Peyer's patch (tissue), 4 donors: ENCODE data around the gene FAU. TPM values are rescaled to one million over a fixed set of nuclear protein-coding genes. Genes with fewer than 3 reads are reported as not detected.

Experiments used
- DNase-seq, 3 donors: peaks; one replicate each; pipeline ENCODE4 v3.0.0-alpha.2; 2017 to 2019
- H3K27ac ChIP-seq, 4 donors: fragments of 200-600 bp; sonication (generic); one replicate each; pipeline ENCODE4 v1.5.1; 2016 to 2019
- H3K27me3 ChIP-seq, 2 donors: fragments of 200-600 bp; sonication (generic); one replicate each; pipeline ENCODE4 v1.5.1; 2019
- H3K36me3 ChIP-seq, 3 donors: fragments of 200-600 bp; sonication (generic); one replicate each; pipeline ENCODE4 v1.5.1; 2016 to 2019
- H3K4me1 ChIP-seq, 4 donors: fragments of 200-600 bp; sonication (generic); one replicate each; pipeline ENCODE4 v1.5.1; 2016 to 2019
- H3K4me3 ChIP-seq, 4 donors: fragments of 200-600 bp; sonication (generic); 1 replicate in 3 of 4; 2 replicates in 1 of 4; pipeline ENCODE4 v1.5.1; 2016 to 2019; ENCODE audit warnings: mild to moderate bottlenecking in 1 of 4
- H3K9me3 ChIP-seq, 4 donors: fragments of 200-600 bp; sonication (generic); one replicate each; pipeline ENCODE4 v1.5.1; 2016 to 2019; ENCODE audit warnings: mild to moderate bottlenecking in 1 of 4
- CTCF ChIP-seq, 6 experiments: fragments of 450-650 bp in 4 of 6; fragments of 200-600 bp in 2 of 6; sonication (generic) in 1 of 6; IDR thresholded peaks; one replicate each; pipeline ENCODE4 v1.5.1; 2017 to 2019; ENCODE audit warnings: antibody characterized with exemption in 6 of 6, mild to moderate bottlenecking in 3 of 6, moderate library complexity in 1 of 6
- POLR2A ChIP-seq, 2 donors: fragments of 450-650 bp; IDR thresholded peaks; one replicate each; pipeline ENCODE4 v1.5.1; 2017; ENCODE audit warnings: antibody characterized with exemption in 2 of 2, mild to moderate bottlenecking in 2 of 2, moderate library complexity in 2 of 2
- small RNA-seq, 2 donors: library from RNA; depleted of rRNA; stranded (forward); fragments of <200 nt; gene quantifications; one replicate each; pipeline ENCODE3, GENCODE V24; 2016
- total RNA-seq, 4 donors: library from RNA; depleted of rRNA; stranded (reverse); fragments of >200 nt; gene quantifications; one replicate each; pipeline ENCODE4 v1.1.0, GENCODE V29; 2016

Gene FAU
- total RNA-seq, 4 donors from 2014 or later, result 412 to 714 (median 579) TPM

- no peaks in the 10 kb centered on the region for H3K36me3 ChIP-seq
- no peak overlapping the region for H3K27ac ChIP-seq
- no peaks in the 10 kb centered on the region for H3K4me1 ChIP-seq
- H3K9me3 ChIP-seq, result no peaks in the 10 kb centered on the region
- H3K4me3 ChIP-seq, result no peak overlapping the region
- no peak for DNase-seq
- H3K27me3 ChIP-seq, result no peaks in the 10 kb centered on the region
- TF ChIP-seq POLR2A (IDR thresholded peaks at IDR 0.05) (no peak), CTCF (IDR thresholded peaks at IDR 0.05) (no peak)
These were observed 49.3 kb downstream of the FAU start for GRCh38 chr11:65072631-65072966.

- Histone ChIP-seq H3K9me3 (no peaks in the 10 kb centered on the region), H3K4me1 (no peaks in the 10 kb centered on the region), H3K27me3 (no peaks in the 10 kb centered on the region), H3K4me3 (no peak overlapping the region), H3K27ac (no peak overlapping the region), H3K36me3 (no peaks in the 10 kb centered on the region)
- TF ChIP-seq CTCF (IDR thresholded peaks at IDR 0.05) (no peak), POLR2A (IDR thresholded peaks at IDR 0.05) (no peak)
- no peak for DNase-seq
These were observed 49.9 kb downstream of the FAU start for GRCh38 chr11:65071907-65072630.

Small RNA genes lying within 50 kb of the gene (small RNA-seq; reads per million reads assigned to genes)
- gene HIGD1AP10 (0 reads per million in 2 donors), gene PDCL2P2 (0 reads per million in 2 donors), gene RNU2-23P (0 to 0.18 reads per million in 2 donors)

Other genes starting within 250 kb of the FAU start
- gene EHD1, start 243.5 kb downstream of the FAU start, total RNA-seq, result 100 to 1,000 TPM in 2 of 4 donors, 10 to 100 TPM in 2; 56.2 to 185 (median 98.6) TPM
- gene ATG2A, start 204.9 kb downstream of the FAU start, total RNA-seq, result 10 to 100 TPM; 38.8 to 79.6 (median 66.6) TPM
- 10 to 100 TPM; 20.0 to 46.2 (median 22.5) TPM for gene PPP2R5B, start 197.4 kb downstream of the FAU start, total RNA-seq
- gene GPHA2, start 186.2 kb downstream of the FAU start, total RNA-seq, result not detected
- not detected for gene MAJIN, start 150.0 kb downstream of the FAU start, total RNA-seq
- gene BATF2, start 125.2 kb downstream of the FAU start, total RNA-seq, result 10 to 100 TPM in 3 of 4 donors, 1 to 10 TPM in 1; 5.0 to 12.0 (median 11.2) TPM
- gene ARL2, start 108.0 kb downstream of the FAU start, total RNA-seq, result 100 to 1,000 TPM in 1 of 4 donors, 10 to 100 TPM in 3; 64.4 to 103 (median 77.2) TPM
- gene SNX15, start 94.7 kb downstream of the FAU start, total RNA-seq, result 10 to 100 TPM; 15.7 to 39.0 (median 27.3) TPM
- gene SAC3D1, start 80.9 kb downstream of the FAU start, total RNA-seq, result 10 to 100 TPM; 10.9 to 21.5 (median 13.9) TPM
- gene NAALADL1, start 63.6 kb downstream of the FAU start, total RNA-seq, result 1,000 to 10,000 TPM in 2 of 4 donors, 100 to 1,000 TPM in 1, 10 to 100 TPM in 1; 40.4 to 1,241 (median 898) TPM
- 10 to 100 TPM in 1 of 4 donors, 1 to 10 TPM in 2, under 1 TPM in 1; 0.94 to 27.2 (median 6.4) TPM for gene CDCA5, start 38.1 kb downstream of the FAU start, total RNA-seq
- gene ZFPL1, start 37.9 kb downstream of the FAU start, total RNA-seq, result 10 to 100 TPM; 53.9 to 67.6 (median 55.5) TPM
- 100 to 1,000 TPM; 280 to 636 (median 416) TPM for gene VPS51, start 25.9 kb downstream of the FAU start, total RNA-seq
- gene TM7SF2, start 10.3 kb downstream of the FAU start, total RNA-seq, result 10 to 100 TPM; 19.8 to 78.1 (median 58.5) TPM
- 10 to 100 TPM in 3 of 4 donors, 1 to 10 TPM in 1; 8.7 to 20.6 (median 13.8) TPM for gene ZNHIT2, start 4.4 kb downstream of the FAU start, total RNA-seq
- gene MRPL49, start 187 bp upstream of the FAU start, total RNA-seq, result 10 to 100 TPM; 36.2 to 50.3 (median 45.7) TPM
- 10 to 100 TPM; 37.1 to 61.9 (median 51.6) TPM for gene SYVN1, start 12.4 kb upstream of the FAU start, total RNA-seq
- not detected for gene SPDYC, start 48.1 kb upstream of the FAU start, total RNA-seq
- 100 to 1,000 TPM; 320 to 598 (median 559) TPM for gene CAPN1, start 59.8 kb upstream of the FAU start, total RNA-seq
- gene POLA2, start 139.8 kb upstream of the FAU start, total RNA-seq, result 10 to 100 TPM in 2 of 4 donors, 1 to 10 TPM in 2; 6.8 to 25.6 (median 13.1) TPM
- 10 to 100 TPM; 13.2 to 26.9 (median 24.7) TPM for gene CDC42EP2, start 192.7 kb upstream of the FAU start, total RNA-seq
- 10 to 100 TPM; 25.0 to 47.0 (median 39.5) TPM for gene DPF2, start 211.7 kb upstream of the FAU start, total RNA-seq
- gene TIGD3, start 232.6 kb upstream of the FAU start, total RNA-seq, result 10 to 100 TPM in 1 of 4 donors, 1 to 10 TPM in 3; 3.3 to 11.7 (median 7.7) TPM